Neural cell (in vitro differentiated cells): ENCODE data around the gene TRABD2B. TPM values are rescaled to one million over a fixed set of nuclear protein-coding genes. Genes with fewer than 3 reads are reported as not detected.

ENCODE experiments used
- H2AFZ ChIP-seq: fragments of 200-600, 300-800 bp; sonication (generic), shearing (Covaris generic); 2 replicates; pipeline ENCODE4 v1.6.0; 2014; ENCODE audit warnings: low read depth, mild to moderate bottlenecking, antibody characterized with exemption, low read length, moderate library complexity
- H3F3A ChIP-seq: fragments of 200-600 bp; shearing (Covaris generic); 2 replicates; pipeline ENCODE4 v1.6.1; 2016; ENCODE audit warnings: mild to moderate bottlenecking, moderate library complexity, mixed read lengths, antibody characterized with exemption, low read length; ENCODE audit not compliant: insufficient read depth, poor library complexity, severe bottlenecking
- H3K27ac ChIP-seq: fragments of 200-600, 300-800 bp; sonication (generic), shearing (Covaris generic); 2 replicates; pipeline ENCODE4 v1.5.1; 2014; ENCODE audit warnings: mild to moderate bottlenecking, low read length, moderate library complexity
- H3K27me3 ChIP-seq: fragments of 300-800, 200-600 bp; sonication (generic), shearing (Covaris generic); 2 replicates; pipeline ENCODE4 v1.6.0; 2014; ENCODE audit warnings: mild to moderate bottlenecking, low read depth, low read length, moderate library complexity; ENCODE audit not compliant: insufficient read depth
- H3K36me3 ChIP-seq: fragments of 300-800, 200-600 bp; sonication (generic), shearing (Covaris generic); 2 replicates; pipeline ENCODE4 v1.5.1; 2014; ENCODE audit warnings: mild to moderate bottlenecking, antibody characterized with exemption, low read length, moderate library complexity; ENCODE audit not compliant: insufficient read depth
- H3K4me2 ChIP-seq: fragments of 300-800, 200-600 bp; sonication (generic), shearing (Covaris generic); 2 replicates; pipeline ENCODE4 v1.6.0; 2014; ENCODE audit warnings: mild to moderate bottlenecking, low read length
- H3K4me3 ChIP-seq: fragments of 300-800, 200-600 bp; sonication (generic), shearing (Covaris generic); 2 replicates; pipeline ENCODE4 v1.5.1; 2014; ENCODE audit warnings: mild to moderate bottlenecking, low read length, moderate library complexity
- H3K79me2 ChIP-seq: fragments of 200-600 bp; shearing (Covaris generic); replicated peaks from 2 replicates; pipeline ENCODE4 v1.6.0; 2014; ENCODE audit warnings: mild to moderate bottlenecking, low read length, moderate library complexity; ENCODE audit not compliant: insufficient read depth
- H3K9ac ChIP-seq: fragments of 300-800, 200-600 bp; sonication (generic), shearing (Covaris generic); 2 replicates; pipeline ENCODE4 v1.6.1; 2016; ENCODE audit warnings: mild to moderate bottlenecking, low read length, mixed read lengths
- H3K9me2 ChIP-seq: fragments of 200-600 bp; shearing (Covaris generic); 2 replicates; pipeline ENCODE4 v1.6.1; 2016; ENCODE audit warnings: mild to moderate bottlenecking, low read length, mixed read lengths; ENCODE audit not compliant: insufficient read depth
- H3K9me3 ChIP-seq: fragments of 200-600, 300-800 bp; sonication (generic), shearing (Covaris generic); 2 replicates; pipeline ENCODE4 v1.6.1; 2016; ENCODE audit warnings: mild to moderate bottlenecking, mixed run types, low read length, moderate library complexity, mixed read lengths
- H4K20me1 ChIP-seq: fragments of 200-600 bp; shearing (Covaris generic); 2 replicates; pipeline ENCODE4 v1.6.1; 2016; ENCODE audit warnings: mild to moderate bottlenecking, mixed run types; ENCODE audit not compliant: insufficient read depth
- CTCF ChIP-seq: fragments of 450-650 bp; IDR thresholded peaks from 2 replicates; pipeline ENCODE4 v1.5.1; 2014; ENCODE audit warnings: antibody characterized with exemption, mild to moderate bottlenecking, moderate library complexity; ENCODE audit not compliant: poor library complexity, severe bottlenecking
- EP300 ChIP-seq: fragments of 450-650 bp; conservative IDR thresholded peaks from 2 replicates; pipeline ENCODE4 v1.6.1; 2014; ENCODE audit warnings: antibody characterized with exemption, mild to moderate bottlenecking, moderate library complexity; ENCODE audit not compliant: poor library complexity, severe bottlenecking
- EZH2 ChIP-seq: fragments of 200-600, 300-800 bp; shearing (Covaris generic), sonication (generic); IDR thresholded peaks from 2 replicates; pipeline ENCODE4 v1.6.1; 2014; ENCODE audit warnings: antibody characterized with exemption, low read length, borderline replicate concordance, mild to moderate bottlenecking; ENCODE audit not compliant: insufficient read depth, poor library complexity, severe bottlenecking
- MXI1 ChIP-seq: fragments of 450-650 bp; conservative IDR thresholded peaks from 2 replicates; pipeline ENCODE4 v1.6.1; 2014; ENCODE audit warnings: antibody characterized with exemption, mild to moderate bottlenecking; ENCODE audit not compliant: poor library complexity, severe bottlenecking
- POLR2AphosphoS5 ChIP-seq: IDR thresholded peaks from 2 replicates; pipeline ENCODE4 v1.6.1; 2012
- RAD21 ChIP-seq: fragments of 450-650 bp; conservative IDR thresholded peaks from 2 replicates; pipeline ENCODE4 v1.6.1; 2014; ENCODE audit warnings: antibody characterized with exemption, mild to moderate bottlenecking, moderate library complexity
- REST ChIP-seq: IDR thresholded peaks from 2 replicates; pipeline ENCODE4 v1.6.1; 2012; ENCODE audit warnings: borderline replicate concordance
- SMC3 ChIP-seq: fragments of 450-650 bp; conservative IDR thresholded peaks from 2 replicates; pipeline ENCODE4 v1.6.1; 2014; ENCODE audit warnings: antibody characterized with exemption, mild to moderate bottlenecking, moderate library complexity; ENCODE audit not compliant: poor library complexity
- TAF1 ChIP-seq: IDR thresholded peaks from 2 replicates; pipeline ENCODE4 v1.6.1; 2012; ENCODE audit warnings: low read depth
- polyA plus RNA-seq: library from polyadenylated mRNA; depleted of rRNA; stranded (reverse); fragments of >200 nt; gene quantifications from 2 replicates; pipeline ENCODE4 v1.2.3, GENCODE V29; 2014

Gene TRABD2B
- polyA plus RNA-seq, 1 donor from 2014 or later, result 0.02 TPM

GRCh38 chr1:48023488-48023887 is 26.3 kb upstream of the TRABD2B start:
- Histone ChIP-seq H3K27me3 (no peaks in the 10 kb centered on the region), H3K9me3 (no peaks in the 10 kb centered on the region), H3K4me3 (no peak overlapping the region), H3K36me3 (no peaks in the 10 kb centered on the region), H3F3A (no peaks in the 10 kb centered on the region), H3K4me2 (no peak overlapping the region), H3K79me2 (no peaks in the 10 kb centered on the region), H3K9ac (no peak overlapping the region), H3K27ac (no peak overlapping the region), H4K20me1 (no peaks in the 10 kb centered on the region), H3K9me2 (no peaks in the 10 kb centered on the region), H2AFZ (no peak overlapping the region)
- TF ChIP-seq REST (no peak), CTCF (no peak), MXI1 (no peak), SMC3 (no peak), EZH2 (no peak), RAD21 (no peak), EP300 (no peak), POLR2AphosphoS5 (no peak), TAF1 (no peak)

GRCh38 chr1:48022306-48022705 is 25.1 kb upstream of the TRABD2B start:
- Histone ChIP-seq H3K9me3 (no peaks in the 10 kb centered on the region), H3K27me3 (no peaks in the 10 kb centered on the region), H3K4me2 (no peak overlapping the region), H3K9me2 (no peaks in the 10 kb centered on the region), H3K27ac (no peak overlapping the region), H3K9ac (no peak overlapping the region), H3K79me2 (no peaks in the 10 kb centered on the region), H3F3A (no peaks in the 10 kb centered on the region), H3K4me3 (no peak overlapping the region), H2AFZ (no peak overlapping the region), H4K20me1 (no peaks in the 10 kb centered on the region), H3K36me3 (no peaks in the 10 kb centered on the region)
- no peak for TF ChIP-seq CTCF
- no peak for TF ChIP-seq MXI1
- no peak for TF ChIP-seq EZH2
- TF ChIP-seq TAF1, result no peak
- no peak for TF ChIP-seq SMC3
- no peak for TF ChIP-seq REST
- no peak for TF ChIP-seq EP300
- TF ChIP-seq RAD21, result no peak
- no peak for TF ChIP-seq POLR2AphosphoS5
